Neural cell (in vitro differentiated cells): Measurements from ENCODE around the gene BTBD17.
A peak's percentile ranks its signal among the peaks of the same experiment; 100 is the strongest.

Source experiments
- POLR2AphosphoS5 ChIP-seq: IDR thresholded peaks from 2 replicates; pipeline ENCODE4 v1.6.1; 2012
- TAF1 ChIP-seq: IDR thresholded peaks from 2 replicates; pipeline ENCODE4 v1.6.1; 2012; ENCODE audit warnings: low read depth
- TF ChIP-seq, protein P1 (sequence below): fragments of 450-650 bp; IDR thresholded peaks from 2 replicates; pipeline ENCODE4 v1.5.1; 2014; ENCODE audit warnings: antibody characterized with exemption, mild to moderate bottlenecking, moderate library complexity; ENCODE audit not compliant: poor library complexity, severe bottlenecking
- TF ChIP-seq, protein P2 (sequence below): IDR thresholded peaks from 2 replicates; pipeline ENCODE4 v1.6.1; 2012; ENCODE audit warnings: borderline replicate concordance

DNA sequence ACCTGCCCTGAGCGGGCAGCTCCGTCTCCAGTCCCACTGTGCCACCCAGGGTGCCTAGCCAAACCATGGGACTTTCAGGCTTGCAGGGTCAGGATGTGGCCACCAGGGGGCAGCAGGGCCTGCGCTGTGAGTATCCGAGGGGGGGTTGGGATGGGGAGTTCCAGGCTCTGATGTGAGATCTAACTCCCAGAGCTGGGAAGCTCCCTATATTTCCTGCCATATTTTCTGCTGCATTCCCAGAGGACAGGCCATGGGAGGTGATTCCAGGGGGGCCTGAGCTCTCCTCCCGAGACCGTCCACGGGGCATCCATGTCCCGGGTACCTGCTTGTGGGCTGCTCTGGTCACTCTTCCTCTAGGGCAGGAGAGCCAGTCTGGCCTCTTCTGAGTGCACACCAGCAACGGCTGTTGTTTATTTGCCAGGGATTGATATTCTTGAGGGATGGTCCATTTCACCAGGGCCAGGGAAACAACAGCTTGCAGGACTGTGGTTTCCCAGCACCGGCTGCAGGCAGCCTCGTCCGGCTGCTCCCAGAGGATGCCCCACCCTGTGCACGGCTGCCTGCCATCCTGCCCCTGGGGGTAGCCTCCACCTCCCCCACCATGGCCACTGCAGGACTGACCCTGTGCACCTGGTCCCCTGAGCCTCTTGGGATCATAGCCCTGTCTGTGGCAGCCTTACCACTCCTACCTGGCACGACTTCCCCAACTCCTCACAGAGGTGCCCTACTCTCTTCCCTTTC lies 6.8 kb upstream of the BTBD17 start:
- TF ChIP-seq POLR2AphosphoS5 (no peak), TAF1 (no peak)
- TF ChIP-seq, protein P1, sequence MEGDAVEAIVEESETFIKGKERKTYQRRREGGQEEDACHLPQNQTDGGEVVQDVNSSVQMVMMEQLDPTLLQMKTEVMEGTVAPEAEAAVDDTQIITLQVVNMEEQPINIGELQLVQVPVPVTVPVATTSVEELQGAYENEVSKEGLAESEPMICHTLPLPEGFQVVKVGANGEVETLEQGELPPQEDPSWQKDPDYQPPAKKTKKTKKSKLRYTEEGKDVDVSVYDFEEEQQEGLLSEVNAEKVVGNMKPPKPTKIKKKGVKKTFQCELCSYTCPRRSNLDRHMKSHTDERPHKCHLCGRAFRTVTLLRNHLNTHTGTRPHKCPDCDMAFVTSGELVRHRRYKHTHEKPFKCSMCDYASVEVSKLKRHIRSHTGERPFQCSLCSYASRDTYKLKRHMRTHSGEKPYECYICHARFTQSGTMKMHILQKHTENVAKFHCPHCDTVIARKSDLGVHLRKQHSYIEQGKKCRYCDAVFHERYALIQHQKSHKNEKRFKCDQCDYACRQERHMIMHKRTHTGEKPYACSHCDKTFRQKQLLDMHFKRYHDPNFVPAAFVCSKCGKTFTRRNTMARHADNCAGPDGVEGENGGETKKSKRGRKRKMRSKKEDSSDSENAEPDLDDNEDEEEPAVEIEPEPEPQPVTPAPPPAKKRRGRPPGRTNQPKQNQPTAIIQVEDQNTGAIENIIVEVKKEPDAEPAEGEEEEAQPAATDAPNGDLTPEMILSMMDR: peak; percentile 72
- TF ChIP-seq, protein P2, sequence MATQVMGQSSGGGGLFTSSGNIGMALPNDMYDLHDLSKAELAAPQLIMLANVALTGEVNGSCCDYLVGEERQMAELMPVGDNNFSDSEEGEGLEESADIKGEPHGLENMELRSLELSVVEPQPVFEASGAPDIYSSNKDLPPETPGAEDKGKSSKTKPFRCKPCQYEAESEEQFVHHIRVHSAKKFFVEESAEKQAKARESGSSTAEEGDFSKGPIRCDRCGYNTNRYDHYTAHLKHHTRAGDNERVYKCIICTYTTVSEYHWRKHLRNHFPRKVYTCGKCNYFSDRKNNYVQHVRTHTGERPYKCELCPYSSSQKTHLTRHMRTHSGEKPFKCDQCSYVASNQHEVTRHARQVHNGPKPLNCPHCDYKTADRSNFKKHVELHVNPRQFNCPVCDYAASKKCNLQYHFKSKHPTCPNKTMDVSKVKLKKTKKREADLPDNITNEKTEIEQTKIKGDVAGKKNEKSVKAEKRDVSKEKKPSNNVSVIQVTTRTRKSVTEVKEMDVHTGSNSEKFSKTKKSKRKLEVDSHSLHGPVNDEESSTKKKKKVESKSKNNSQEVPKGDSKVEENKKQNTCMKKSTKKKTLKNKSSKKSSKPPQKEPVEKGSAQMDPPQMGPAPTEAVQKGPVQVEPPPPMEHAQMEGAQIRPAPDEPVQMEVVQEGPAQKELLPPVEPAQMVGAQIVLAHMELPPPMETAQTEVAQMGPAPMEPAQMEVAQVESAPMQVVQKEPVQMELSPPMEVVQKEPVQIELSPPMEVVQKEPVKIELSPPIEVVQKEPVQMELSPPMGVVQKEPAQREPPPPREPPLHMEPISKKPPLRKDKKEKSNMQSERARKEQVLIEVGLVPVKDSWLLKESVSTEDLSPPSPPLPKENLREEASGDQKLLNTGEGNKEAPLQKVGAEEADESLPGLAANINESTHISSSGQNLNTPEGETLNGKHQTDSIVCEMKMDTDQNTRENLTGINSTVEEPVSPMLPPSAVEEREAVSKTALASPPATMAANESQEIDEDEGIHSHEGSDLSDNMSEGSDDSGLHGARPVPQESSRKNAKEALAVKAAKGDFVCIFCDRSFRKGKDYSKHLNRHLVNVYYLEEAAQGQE: no peak
